GM19463 (cell line): Measurements from ENCODE around the gene PRM1.
A peak's percentile ranks its signal among the peaks of the same experiment; 100 is the strongest.

Source experiments
- ATAC-seq: cut with Tn5 transposase; IDR thresholded peaks from one replicate; pipeline ENCODE4 v1.9.1; 2021; ENCODE audit warnings: mild to moderate bottlenecking, moderate library complexity; ENCODE audit not compliant: unreplicated experiment

Gene PRM1

GRCh38 chr16:11239644-11240632 is 41.2 kb downstream of the PRM1 start:
- ATAC-seq: no peak

GRCh38 chr16:11238272-11239202 is 42.6 kb downstream of the PRM1 start:
- no peak for ATAC-seq

- no peak for ATAC-seq
These were observed 44.5 kb downstream of the PRM1 start for GRCh38 chr16:11236461-11237254.

- no peak for ATAC-seq
These were observed 45.5 kb downstream of the PRM1 start for GRCh38 chr16:11235703-11235991.

- ATAC-seq: no peak
These were observed 46.0 kb downstream of the PRM1 start for GRCh38 chr16:11234884-11235702.

- no peak for ATAC-seq
These were observed 47.3 kb downstream of the PRM1 start for GRCh38 chr16:11233727-11234376.

GRCh38 chr16:11232852-11233726 is 48.0 kb downstream of the PRM1 start:
- ATAC-seq: peak; percentile 56

GRCh38 chr16:11232302-11232851 is 48.8 kb downstream of the PRM1 start:
- ATAC-seq: no peak

- no peak for ATAC-seq
These were observed 49.7 kb downstream of the PRM1 start for GRCh38 chr16:11231367-11231970.
